HG02840 (cell line): Measurements from ENCODE around the gene IGIP.

Experiments
- ATAC-seq: cut with Tn5 transposase; IDR thresholded peaks from one replicate; pipeline ENCODE4 v1.9.1; 2021; ENCODE audit warnings: mild to moderate bottlenecking, moderate library complexity, moderate number of reproducible peaks; ENCODE audit not compliant: unreplicated experiment, low FRiP score

Gene IGIP

DNA sequence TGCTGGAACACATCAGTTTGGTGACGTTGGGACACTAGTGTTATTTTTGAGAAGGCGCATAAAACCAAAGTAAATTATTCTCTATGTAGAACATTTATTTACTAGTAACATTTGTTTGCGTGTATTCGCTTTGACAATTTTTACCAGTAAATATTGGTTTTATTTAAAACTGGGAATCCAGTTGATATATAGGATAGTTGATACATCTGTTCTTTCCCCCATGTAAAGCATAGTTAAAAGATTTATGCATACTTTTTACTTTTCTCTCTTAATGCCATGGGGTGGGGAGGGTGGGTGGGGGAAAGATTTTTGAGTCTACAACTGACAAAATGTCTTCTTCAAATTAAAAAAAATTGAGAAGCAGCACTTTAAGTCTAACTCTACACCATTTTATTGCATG is at the start of gene IGIP:
Gene IGIP (plus strand): TSS at position 301 of the 400 bp plus-strand sequence. CDS start 2,540 bp downstream, outside the sequence.
- ATAC-seq: no peak

DNA sequence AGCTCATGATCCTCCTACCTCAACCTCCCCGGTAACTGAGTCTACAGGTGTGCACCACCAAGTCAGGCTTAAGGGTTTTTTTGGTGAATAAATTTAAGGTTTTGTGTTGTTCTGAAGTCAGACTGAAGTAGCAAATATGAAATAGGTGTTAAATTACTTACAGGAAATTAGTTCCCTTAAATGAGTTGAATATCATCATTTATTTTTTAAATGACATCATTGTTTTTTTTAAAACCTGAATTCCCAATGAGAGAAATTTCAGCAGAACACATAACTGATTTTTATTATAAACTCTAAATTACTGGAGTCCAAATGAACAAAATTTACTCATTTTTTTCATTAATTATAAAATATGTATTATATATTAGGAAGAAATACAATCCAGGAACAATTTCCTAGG is 49.6 kb upstream of the IGIP start:
- ATAC-seq: no peak

DNA sequence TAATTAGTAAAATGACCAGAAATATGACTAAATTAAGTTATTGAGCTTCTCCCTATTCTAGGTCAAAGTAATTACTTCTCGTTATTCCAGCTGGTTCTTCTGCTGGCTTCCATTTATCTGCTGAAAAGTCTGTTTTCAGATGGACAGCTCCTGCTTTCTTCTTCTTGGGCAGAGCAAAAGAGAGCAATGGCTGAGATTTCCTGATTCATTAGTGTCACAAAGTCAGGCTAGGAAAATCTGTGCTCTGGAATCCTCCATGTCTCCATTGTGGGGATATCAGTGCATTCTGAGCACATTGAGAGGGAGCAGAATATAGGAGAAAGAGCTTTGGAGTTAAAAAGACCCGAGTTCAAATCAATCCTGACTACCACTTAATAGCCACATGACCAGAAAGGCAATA is 48.9 kb upstream of the IGIP start:
- no peak for ATAC-seq

DNA sequence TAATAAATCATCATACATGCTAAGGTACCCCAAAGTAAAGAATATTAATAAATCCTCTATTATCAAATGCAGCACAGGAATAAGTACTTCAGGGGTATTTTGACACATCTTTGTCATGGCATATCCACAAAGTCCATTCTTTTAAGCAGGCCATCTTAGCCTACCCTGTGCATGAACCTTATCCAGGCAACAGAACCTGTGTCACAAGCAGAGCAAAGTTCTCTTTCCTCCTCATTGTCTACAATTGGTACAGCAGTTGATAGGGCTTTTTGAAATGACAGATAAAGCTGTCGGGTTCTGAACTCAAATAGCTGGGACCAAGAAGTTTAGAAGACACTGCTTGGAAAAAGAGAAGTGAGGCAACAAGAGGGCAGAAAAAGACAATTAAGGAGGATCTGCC is 42.6 kb upstream of the IGIP start:
- ATAC-seq: no peak

DNA sequence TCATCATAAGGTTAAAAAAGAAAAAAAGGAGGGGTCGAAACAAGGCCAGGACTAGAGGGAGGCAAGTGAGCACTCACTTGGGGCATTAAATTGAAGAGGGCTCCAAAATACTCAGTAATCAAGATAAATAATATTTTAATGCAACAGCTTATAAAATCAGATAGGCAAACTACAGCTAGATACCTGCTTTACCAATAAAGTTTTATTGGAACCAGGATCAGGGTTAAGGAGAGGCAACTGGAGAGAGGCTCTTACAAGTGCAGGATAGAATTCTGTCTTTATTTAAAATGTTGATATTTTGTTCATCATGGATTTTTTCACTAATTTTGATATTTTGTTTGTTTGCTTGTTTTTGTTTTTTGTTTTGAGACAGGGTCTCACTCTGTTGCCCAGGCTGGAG is 42.1 kb upstream of the IGIP start:
- ATAC-seq: no peak

DNA sequence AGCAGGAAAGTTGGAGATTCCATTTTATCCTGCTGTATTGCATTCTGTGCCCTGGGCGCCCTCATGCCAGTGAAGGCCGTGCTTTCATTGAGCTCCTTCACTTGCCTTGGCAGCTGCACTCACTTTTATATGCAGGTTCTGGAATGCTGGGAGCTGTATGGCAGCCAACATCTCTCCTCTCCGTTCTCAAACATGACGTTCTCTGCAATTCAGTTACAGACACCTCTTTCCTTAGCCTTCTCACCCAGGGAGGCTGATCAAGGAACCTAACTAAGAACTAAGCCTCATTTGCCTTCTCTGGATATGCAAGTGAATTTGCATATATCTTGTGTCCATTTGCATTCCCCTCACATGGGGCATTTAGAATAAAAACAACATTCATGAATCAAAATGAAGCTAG is 41.2 kb upstream of the IGIP start:
- no peak for ATAC-seq

DNA sequence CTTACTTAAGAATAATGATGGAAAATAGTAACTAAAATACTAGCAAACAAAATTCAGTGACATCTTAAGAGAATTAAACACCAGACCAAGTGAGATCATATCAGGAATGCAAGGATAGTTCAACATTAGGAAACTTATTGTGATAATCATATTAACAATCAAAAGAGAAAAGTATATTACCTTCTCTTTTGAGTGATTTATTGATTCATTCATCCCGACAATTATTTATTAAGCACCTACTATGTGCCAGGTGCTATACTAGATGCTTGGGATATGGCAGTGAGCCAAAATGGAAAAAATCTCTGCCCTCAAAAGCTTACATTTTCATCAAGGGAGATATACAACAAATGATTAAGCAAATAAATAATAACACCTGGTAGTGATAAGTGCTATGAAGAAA is 35.5 kb upstream of the IGIP start:
- ATAC-seq: no peak

DNA sequence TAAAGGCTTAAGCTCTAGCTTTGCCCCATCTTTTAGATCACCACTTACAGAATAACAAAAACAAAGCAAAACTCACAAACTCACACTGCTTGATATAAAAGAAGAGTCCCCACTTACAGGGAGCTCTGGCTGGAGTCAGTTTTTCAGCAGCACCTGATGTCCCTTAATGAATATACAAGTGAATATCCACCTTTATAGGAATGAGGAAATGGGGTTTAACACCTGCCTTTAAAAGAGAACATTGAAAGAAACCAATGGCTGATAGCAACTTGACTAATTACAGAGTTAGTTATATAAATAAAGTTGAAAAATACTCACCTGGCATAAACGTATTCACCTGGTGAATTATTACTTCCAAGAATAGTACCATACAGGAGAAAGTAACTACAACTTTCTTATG is 32.6 kb upstream of the IGIP start:
- ATAC-seq: no peak

DNA sequence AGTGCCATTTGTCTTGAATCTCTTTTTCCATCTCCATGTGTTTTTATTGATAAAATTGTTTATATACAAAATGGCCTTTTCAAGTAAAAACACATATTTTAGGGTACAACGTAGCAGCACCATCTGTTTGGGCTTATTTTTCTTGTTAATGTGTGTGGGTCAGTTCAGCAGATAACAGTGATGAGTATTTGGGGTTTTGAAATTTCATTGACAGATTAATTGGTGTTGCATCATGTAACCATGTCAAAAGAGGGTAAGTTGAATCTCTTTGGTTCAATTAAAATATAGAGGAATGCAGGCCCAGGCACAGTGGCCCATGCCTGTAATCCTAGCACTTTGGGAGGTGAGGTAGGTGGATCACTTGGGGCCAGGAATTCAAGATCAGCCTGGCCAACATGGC is 31.9 kb upstream of the IGIP start:
- no peak for ATAC-seq

DNA sequence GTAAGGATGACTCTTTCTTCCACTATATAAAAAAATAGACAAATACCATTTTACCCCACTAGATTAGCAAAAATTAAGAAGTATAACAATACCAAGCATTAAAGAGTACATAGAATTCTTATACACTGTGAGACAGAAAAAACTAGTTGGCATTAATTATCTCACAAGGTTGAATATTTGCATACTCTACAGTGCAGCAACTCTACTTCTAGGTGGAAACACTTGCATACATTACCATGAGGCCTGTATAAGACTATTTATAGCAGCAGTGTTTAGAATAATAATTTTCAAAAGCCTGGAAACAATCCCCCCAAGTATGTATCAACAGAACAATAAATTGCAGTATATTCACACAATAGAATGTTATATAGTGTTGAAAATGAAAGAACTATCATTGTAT is 30.8 kb upstream of the IGIP start:
- ATAC-seq: no peak

DNA sequence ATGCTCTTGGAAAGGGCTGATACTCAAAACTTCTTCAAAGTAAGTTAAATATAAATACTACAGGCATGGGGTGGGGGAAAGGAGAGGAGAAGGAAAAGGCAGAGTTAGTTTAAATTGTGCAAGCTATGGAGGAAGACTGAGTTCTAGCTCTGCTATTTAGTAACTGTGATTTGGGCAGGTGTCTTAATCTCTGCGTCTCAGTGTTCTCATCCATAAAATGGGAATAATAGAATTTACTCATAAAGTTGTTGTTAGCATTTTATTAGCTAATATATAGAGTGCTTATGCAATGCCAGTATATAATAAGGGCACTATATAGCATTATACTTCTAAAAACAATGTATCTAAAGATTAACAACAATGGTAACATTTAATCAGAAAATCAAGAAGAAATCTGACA is 24.6 kb upstream of the IGIP start:
- no peak for ATAC-seq

DNA sequence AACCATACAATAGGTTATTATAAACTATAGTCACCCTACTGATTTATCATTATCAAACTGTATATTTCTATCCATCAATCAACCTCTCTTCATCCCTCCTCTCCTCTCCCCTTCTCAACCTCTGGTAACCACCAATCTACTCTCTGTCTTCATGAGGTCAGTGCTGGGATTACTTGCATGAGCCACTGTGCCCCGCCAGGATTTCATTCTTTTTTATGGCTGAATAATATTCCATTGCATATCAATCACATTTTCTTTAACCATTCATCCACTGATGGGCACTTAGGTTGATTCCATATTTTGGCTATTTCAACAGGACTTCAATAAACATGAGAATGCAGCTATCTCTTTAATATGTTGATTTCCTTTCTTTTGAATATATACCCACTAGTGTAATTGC is 22.6 kb upstream of the IGIP start:
- no peak for ATAC-seq

DNA sequence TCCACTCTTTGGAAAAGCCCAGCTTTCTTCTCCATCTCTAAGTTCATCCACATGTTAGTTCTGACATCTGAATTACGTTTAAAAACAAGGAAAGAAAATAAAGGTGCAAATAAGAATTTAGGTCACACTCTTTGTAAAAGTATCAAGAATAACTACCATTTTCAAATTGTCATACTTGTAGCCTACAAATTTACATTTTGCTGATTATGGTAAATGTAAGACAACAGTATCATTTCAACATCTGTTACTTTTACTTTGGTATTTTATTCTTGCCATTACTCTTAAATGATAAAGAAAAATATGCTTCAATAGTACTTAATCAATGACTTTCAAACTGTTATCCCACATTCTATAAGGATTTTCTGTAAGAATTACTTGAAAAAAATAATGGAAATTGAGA is 21.6 kb upstream of the IGIP start:
- no peak for ATAC-seq

DNA sequence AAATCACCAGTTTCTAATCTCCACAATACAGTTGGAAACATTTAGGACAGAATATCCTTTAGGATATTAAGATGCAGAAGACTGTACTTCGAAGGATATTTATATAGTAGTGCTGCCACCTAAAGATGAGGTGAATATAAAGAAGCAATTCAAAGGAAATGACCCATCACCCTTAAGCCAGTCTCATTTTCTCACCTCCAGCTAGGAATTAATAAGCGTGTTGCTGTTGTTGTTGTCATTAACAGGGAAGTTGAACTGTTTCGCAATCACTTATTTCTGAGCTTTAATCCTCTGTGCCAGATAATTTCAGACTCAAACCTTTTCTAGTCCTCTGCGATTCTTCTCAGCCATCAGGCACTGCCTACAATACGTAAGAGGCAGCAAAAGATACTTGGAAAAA is 19.6 kb upstream of the IGIP start:
- ATAC-seq: no peak

DNA sequence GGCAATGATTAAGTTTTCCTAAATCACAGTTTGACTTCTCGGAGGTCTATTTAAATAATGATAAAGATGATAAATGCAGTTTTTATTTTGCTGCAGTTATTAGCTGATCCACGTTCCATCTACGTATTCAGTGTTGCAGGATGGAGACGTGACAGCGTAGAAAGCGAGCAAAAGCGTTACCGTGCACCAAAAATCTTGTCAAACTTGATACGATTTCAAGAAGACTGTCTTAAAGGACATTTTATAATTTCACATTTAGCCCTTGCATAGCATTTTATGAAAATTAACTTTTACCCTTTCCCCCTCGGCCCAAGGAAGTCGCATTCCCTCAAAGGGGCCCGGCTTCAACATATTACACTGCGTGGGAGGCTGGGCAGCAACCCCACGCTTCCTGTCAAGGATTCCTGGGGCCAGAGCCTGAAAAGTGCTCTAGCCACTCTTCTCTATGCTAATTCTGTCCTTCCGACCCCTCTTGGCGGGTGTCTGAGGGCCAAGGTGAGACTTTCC is 18.9 kb upstream of the IGIP start:
- ATAC-seq: no peak

DNA sequence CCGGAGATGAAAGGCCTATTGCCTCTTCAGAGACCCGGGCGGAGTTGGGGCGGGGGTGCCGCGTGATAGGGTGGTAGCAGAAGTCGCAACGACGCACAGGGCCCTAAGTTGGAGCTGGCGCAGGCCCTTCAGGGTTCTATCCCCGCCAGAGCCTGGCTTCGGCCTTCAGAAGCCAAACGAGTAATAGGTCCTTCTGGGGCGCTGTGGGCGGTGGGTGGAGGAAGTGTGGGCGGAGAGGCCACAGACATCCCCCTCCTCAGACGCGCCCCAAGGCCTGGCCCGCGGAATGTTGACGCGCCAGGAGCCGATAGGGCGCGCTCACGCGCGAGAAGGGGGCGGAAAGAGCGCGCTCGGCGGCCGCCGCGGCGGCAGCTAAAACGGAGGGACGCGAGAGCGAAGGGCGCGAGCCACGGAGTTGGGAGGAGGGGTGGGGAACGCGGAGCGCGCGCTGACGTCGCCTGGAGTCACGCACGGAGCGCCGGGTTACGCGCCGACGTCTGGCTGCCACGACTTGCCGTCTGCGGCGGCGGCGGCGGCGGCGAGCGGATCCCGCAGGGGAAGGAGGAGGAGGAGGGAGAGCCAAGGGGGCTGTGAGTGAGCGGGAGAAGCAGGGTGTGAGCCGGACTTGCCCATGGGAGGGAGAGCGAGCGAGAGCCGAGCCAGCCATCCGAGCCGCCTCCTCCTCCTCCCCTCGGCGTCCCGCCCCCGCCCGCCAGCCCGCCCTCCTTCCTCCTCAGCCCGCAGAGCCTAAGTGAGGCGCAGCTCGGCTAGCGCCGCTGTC is 18.2 kb upstream of the IGIP start:
- ATAC-seq: peak; percentile 85

DNA sequence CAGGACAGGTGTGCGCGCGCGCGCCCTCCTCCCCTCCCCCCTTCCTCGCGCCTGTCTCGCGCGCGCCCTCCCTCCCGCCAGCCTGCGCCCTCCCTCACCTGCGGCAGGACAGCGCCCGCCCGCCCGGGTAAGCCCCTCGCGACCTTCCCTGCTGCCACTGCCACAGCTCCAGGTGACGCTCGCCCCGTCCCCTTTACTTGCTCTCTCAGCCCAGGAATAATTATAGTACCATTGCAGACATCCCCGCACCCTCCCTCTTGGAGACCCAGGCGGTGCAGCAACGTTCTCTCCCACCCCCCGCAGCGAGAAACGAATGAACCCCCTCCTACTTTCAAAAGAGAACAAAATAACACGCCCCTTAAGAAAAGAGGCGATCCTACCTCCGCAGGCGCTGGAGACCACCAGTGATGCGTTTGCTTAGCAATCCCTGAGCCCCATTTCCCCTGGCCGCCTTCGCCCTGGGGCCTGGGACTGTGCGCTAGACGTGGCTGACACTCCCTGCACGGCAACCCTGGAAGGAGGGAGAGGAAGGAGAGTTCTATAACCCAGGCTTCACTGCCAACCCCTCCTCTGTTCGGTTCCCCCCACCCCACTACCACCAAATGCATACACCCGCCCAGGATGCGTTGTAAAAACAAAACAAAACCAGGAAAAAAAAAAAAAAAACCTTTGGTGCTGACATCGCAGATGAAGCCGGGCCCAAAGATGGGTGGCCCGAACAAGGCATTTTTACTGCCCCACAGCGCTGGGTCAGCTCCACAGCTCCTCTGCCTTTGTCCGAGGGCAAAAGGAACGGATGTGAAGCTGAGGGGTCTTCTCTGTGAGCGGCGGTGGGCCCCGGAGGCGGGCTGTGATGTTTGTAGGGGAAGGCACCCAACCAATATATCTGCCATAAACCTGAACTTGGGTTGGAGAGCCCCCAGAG is 17.4 kb upstream of the IGIP start:
- ATAC-seq: no peak

DNA sequence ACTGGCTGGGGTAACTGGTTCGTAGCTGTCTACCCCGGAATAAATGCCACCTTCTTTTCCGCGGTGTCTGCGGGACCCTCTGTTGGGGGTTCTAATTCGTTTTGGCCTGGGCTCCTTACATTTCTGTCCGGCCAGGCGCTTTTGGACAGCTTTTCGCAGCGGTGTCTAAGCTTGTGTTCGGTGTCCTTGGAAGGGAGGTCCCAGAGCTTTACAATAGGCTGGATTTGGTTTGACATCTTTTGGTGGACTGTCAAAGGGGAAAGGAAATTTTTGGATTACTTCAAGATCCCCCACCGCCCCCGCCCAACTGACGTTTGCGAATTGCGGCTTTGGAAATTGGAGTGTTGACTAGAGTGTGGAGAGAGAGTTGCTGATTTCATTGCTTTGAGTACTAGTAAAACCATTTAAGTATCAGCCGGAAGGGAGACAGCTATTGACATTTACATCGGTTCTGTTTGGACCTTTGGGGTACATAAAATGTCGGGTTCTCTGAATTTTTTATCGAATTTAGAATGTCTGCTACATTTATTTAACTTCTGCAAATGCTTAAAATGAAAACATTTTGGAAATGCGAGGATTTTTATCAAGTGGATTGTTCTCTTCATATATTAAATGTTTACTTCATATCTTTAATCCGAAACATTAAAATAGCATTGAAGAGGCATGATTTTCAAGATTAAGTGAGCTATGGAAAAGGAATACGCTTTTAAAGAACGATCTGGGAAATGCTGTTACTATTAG is 16.5 kb upstream of the IGIP start:
- ATAC-seq: no peak

DNA sequence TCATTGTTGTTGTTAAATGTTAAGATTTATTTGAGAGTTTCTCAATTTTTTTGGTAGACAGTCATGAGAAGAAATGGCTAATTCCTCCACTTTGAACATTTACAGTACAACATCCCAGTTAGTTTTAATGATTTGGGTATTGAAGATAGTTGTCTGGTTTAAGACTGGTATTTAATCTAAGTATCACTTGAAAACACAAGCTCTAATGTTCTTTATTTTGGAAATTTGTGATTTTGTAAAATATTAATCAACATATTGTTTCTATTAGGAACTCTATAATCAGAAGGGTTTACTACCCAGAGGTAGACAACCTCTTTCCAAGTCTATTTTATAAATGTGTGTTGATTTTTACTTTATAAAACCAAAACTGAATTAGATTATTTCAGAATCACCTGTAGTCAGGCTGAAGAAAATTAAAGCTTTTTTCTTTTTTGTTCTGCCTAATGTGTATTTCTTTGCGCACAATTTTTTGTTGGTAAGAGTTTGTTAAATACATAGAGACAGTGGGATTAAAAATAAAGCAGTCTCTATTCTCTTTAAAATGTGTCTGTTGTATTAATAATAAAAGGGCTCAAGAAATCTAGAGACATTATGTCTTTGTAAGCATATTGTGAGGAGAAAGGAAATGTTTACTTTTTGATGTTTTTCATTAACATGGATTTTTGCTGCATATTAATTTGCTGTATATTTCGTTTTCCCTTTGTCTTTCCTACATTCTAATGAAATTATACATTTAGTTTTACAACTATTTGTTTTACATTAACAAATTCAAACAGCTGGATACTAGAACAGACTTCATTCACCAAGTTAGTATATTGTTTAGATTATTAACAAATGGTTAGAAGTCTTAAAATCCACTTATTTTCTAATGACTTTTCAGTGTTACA is 15.7 kb upstream of the IGIP start:
- no peak for ATAC-seq

DNA sequence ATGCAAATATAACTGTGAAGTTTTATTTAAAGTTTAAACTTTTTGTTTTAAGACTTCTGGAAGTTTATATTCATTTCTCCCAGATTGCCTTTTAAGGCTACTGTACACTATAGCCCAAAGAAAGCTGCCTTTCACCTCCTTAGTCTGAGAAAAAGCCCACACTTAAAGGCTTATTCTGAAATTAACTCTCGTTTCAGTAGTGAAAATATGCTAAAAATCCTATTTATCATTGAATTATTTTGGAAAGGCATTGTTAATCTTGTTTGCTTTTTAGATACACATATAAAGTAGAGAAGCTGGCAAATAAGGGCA is 15.1 kb upstream of the IGIP start:
- ATAC-seq: no peak
